ENCODE measurements around the gene BORCS5. TPM values are rescaled to one million over a fixed set of nuclear protein-coding genes. Genes with fewer than 3 reads are reported as not detected.
"Not testable (repeated sequence)": the region's sequence is repeated elsewhere in the genome, so short reads cannot be mapped to it uniquely, and the experiment has no call there.

BORCS5 gene
- total and polyA plus RNA-seq, 10 donors: 3.3 to 25.9 (median 14.9) TPM

DNA sequence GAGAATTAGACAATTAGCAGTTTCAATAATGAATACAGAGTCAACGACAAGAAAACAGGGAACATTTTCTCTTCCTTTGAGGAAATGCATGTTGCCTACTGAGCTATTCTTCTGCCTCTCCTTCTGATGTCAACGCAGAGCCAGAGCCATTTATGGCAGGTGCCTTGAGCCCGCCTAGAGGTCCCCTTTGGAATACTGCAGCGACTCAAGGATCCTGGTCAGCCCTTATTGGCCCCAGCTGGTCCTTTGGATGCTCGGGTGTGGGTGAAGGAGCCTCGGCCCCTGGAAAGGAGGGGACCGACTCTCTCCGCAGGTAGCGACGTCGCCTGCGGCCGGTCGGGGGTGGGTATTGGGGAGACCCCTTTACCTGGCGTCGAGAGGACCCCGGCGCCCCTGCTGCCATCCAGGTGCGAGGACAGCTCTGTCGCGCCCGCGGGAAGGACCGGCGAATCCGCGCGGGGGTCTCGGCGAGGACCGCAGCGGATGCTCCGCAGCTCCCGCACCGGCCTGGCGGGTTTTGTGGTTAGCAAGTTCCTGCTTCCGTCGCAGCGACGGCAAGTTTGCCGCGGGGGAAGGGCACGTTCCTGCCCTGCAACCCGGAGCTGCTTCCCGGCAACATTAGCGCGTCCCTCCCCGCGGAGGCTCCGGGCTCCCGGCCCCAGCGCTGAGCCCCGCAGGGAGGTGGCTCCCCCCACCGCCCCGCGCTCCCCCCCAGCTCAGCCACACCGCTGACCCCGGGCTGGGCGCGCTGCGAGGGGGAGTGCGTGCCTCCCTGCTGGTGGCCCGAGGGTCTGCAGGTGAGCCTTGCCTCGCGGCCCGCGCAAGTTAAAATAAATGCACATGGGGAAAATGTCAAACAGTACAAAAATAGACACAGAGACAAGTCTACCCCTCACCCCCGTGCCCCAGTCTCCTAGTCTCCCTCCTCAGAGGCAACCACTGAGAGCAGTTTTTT lies 6.9 kb upstream of the BORCS5 start, which contains the start of gene MANSC1:
MANSC1 (minus strand) TSS at position 532 of the 955 bp plus-strand sequence. CDS start 6,928 bp downstream, outside the sequence.
- H3K9me3 ChIP-seq: no peaks in the 10 kb centered on the region
- peak within 1 kb of the TSS; percentile 5 to 94 (median 86) for H3K27ac ChIP-seq
- H3K36me3 ChIP-seq: no peaks in the 10 kb centered on the region
- 1 to 7% (median 2%) methylated on average over 10 to 68 of the region's 68 CpGs for WGBS, 5 donors
- DNase-seq: peak; percentile 95
- peaks cover 0 to 52% (median 20%) of the 10 kb centered on the region in 6 donors for H3K4me1 ChIP-seq
- intact Hi-C loops (cut with DNase I; ENCODE audit: low total_unique reads): no loop called here
- H3K4me3 ChIP-seq: peak within 1 kb of the TSS; percentile 58 to 78 (median 61)
- TF ChIP-seq POLR2A (IDR thresholded peaks at IDR 0.05): no peak
- TF ChIP-seq POLR2AphosphoS5 (IDR thresholded peaks at IDR 0.05): peak; percentile 79 to 90 (median 86)
- TF ChIP-seq, protein P1, sequence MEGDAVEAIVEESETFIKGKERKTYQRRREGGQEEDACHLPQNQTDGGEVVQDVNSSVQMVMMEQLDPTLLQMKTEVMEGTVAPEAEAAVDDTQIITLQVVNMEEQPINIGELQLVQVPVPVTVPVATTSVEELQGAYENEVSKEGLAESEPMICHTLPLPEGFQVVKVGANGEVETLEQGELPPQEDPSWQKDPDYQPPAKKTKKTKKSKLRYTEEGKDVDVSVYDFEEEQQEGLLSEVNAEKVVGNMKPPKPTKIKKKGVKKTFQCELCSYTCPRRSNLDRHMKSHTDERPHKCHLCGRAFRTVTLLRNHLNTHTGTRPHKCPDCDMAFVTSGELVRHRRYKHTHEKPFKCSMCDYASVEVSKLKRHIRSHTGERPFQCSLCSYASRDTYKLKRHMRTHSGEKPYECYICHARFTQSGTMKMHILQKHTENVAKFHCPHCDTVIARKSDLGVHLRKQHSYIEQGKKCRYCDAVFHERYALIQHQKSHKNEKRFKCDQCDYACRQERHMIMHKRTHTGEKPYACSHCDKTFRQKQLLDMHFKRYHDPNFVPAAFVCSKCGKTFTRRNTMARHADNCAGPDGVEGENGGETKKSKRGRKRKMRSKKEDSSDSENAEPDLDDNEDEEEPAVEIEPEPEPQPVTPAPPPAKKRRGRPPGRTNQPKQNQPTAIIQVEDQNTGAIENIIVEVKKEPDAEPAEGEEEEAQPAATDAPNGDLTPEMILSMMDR (IDR thresholded peaks at IDR 0.05 in 8 of 11, conservative IDR thresholded peaks at IDR 0.05 in 3 of 11): peak in 9 of 11 experiments; percentile 31 to 56 (median 52)
- H3K27me3 ChIP-seq (replicated peaks in 1 of 7): no peaks in the 10 kb centered on the region

DNA sequence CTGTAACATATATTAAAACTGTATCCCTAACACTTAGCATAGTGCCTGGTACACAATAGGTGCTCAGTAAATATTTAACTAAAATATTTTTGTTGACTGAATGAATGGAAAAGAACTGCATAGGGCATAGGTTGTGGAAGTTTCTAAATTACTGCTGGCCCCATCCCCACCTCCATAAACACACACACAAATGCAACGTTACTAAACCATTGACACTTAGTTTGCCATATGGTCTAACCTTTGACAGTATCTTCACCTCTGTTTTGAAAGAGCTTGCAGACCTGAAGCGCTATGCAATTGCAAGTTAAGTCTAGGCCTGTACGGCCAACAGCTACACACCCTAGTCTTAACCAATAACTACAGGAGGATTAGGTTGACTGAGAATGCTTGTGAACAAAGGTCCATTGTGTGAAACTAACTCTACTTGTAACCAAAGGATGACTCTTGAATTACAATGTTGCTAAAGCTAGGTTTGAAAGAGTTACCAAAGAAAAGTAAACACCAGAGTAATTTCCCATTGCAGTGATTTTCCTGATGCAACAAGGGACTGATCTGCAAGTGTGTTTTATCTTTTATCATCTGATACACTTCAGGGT lies 5.9 kb upstream of the BORCS5 start:
- intact Hi-C loops (cut with DNase I; ENCODE audit: low total_unique reads): no loop called here
- Histone ChIP-seq H3K4me1 (peaks cover 0 to 52% (median 20%) of the 10 kb centered on the region in 6 donors), H3K27ac (peak overlapping the region in 6 of 8 donors; percentile 5 to 94 (median 88)), H3K4me3 (peak overlapping the region in 5 of 8 donors; percentile 58 to 78 (median 61)), H3K36me3 (no peaks in the 10 kb centered on the region), H3K9me3 (no peaks in the 10 kb centered on the region), H3K27me3 (replicated peaks in 1 of 7) (no peaks in the 10 kb centered on the region)
- DNase-seq: no peak
- TF ChIP-seq POLR2AphosphoS5 (IDR thresholded peaks at IDR 0.05) (no peak), POLR2A (IDR thresholded peaks at IDR 0.05) (no peak)
- TF ChIP-seq, protein P1 (IDR thresholded peaks at IDR 0.05 in 8 of 11, conservative IDR thresholded peaks at IDR 0.05 in 3 of 11): no peak
- WGBS, 5 donors: 68 to 97% (median 89%) methylated on average over 3 of the region's 3 CpGs

DNA sequence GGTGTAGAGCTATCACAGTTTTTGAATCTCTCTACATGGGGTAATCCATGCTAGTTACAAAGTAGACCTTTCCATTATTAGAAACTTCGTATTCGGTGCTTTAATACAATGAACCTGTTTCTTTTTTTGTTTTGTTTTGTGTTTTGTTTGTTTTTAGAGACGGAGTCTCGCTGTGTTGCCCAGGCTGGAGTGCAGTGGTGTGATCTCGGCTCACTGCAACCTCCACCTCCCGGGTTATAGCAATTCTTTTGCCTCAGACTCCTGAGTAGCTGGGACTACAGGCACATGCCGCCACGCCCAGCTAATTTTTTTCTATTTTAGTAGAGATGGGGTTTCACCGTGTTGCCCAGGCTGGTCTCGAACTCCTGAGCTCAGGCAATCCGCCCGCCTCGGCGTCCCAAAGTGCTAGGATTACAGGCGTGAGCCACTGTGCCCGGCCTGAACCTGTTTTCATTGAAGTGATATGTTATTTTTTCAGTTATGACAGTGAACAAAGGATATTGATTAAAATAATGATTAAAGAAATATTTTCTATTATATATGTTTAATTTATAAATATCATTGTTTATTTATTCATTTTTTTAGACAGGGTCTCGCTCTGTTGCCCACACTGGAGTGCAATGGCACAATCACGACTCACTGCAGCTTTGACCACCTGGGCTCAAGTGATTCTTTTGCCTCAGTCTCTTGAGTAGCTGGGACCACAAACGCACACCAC lies 5.3 kb upstream of the BORCS5 start:
- Histone ChIP-seq H3K27ac (peak overlapping the region in 3 of 8 donors; percentile 90 to 94 (median 91)), H3K4me1 (peaks cover 0 to 59% (median 23%) of the 10 kb centered on the region in 6 donors)
- intact Hi-C loops (cut with DNase I; ENCODE audit: low total_unique reads); H3K27me3 ChIP-seq (replicated peaks in 1 of 7); H3K9me3 ChIP-seq; H3K4me3 ChIP-seq; H3K36me3 ChIP-seq; DNase-seq: not testable (repeated sequence)
- 92 to 96% (median 95%) methylated on average over 19 of the region's 19 CpGs for WGBS, 5 donors

GRCh38 chr12:12353276-12353675 lies 3.6 kb upstream of the BORCS5 start:
- 82 to 96% (median 92%) methylated on average over 1 of the region's 1 CpG for WGBS, 5 donors
- Histone ChIP-seq H3K4me3 (no peak overlapping the region), H3K27me3 (replicated peaks in 1 of 7) (no peaks in the 10 kb centered on the region), H3K27ac (no peak overlapping the region), H3K36me3 (no peaks in the 10 kb centered on the region), H3K9me3 (no peaks in the 10 kb centered on the region), H3K4me1 (peaks cover 5 to 55% (median 30%) of the 10 kb centered on the region in 6 donors)
- DNase-seq: no peak
- intact Hi-C loops (cut with DNase I; ENCODE audit: low total_unique reads): no loop called here
- TF ChIP-seq, protein P1 (IDR thresholded peaks at IDR 0.05 in 8 of 11, conservative IDR thresholded peaks at IDR 0.05 in 3 of 11): no peak
- no peak for TF ChIP-seq POLR2A (IDR thresholded peaks at IDR 0.05)
- no peak for TF ChIP-seq POLR2AphosphoS5 (IDR thresholded peaks at IDR 0.05)
